H7 (cell line): ENCODE results near the gene PATZ1. TPM values are rescaled to one million over a fixed set of nuclear protein-coding genes. Genes with fewer than 3 reads are reported as not detected.
"Not testable (repeated sequence)": the region's sequence is repeated elsewhere in the genome, so short reads cannot be mapped to it uniquely, and the experiment has no call there.

Experiments
- DNase-seq: peaks from one replicate; pipeline ENCODE4 v3.0.0; 2012
- H3K27me3 ChIP-seq: 2 replicates; pipeline ENCODE4 v1.6.0; 2011; ENCODE audit warnings: mild to moderate bottlenecking, low read length; ENCODE audit not compliant: control insufficient read depth, insufficient read depth
- H3K36me3 ChIP-seq: replicated peaks from 2 replicates; pipeline ENCODE4 v1.5.1; 2011; ENCODE audit warnings: low read length; ENCODE audit not compliant: control insufficient read depth, insufficient read depth
- H3K4me3 ChIP-seq: 2 replicates; pipeline ENCODE4 v1.5.1; 2011; ENCODE audit warnings: low read depth, mild to moderate bottlenecking, control low read depth, low read length, moderate library complexity; ENCODE audit not compliant: insufficient read depth
- total RNA-seq: library from RNA; depleted of rRNA; stranded (reverse); fragments of >200 nt; shearing (Covaris generic); gene quantifications from 2 replicates; pipeline ENCODE4 v1.2.3, GENCODE V29; 2014; rRNA removed

PATZ1 gene, protein sequence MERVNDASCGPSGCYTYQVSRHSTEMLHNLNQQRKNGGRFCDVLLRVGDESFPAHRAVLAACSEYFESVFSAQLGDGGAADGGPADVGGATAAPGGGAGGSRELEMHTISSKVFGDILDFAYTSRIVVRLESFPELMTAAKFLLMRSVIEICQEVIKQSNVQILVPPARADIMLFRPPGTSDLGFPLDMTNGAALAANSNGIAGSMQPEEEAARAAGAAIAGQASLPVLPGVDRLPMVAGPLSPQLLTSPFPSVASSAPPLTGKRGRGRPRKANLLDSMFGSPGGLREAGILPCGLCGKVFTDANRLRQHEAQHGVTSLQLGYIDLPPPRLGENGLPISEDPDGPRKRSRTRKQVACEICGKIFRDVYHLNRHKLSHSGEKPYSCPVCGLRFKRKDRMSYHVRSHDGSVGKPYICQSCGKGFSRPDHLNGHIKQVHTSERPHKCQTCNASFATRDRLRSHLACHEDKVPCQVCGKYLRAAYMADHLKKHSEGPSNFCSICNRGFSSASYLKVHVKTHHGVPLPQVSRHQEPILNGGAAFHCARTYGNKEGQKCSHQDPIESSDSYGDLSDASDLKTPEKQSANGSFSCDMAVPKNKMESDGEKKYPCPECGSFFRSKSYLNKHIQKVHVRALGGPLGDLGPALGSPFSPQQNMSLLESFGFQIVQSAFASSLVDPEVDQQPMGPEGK
- total RNA-seq, result 43.0 and 44.2 TPM in 2 replicates

DNA sequence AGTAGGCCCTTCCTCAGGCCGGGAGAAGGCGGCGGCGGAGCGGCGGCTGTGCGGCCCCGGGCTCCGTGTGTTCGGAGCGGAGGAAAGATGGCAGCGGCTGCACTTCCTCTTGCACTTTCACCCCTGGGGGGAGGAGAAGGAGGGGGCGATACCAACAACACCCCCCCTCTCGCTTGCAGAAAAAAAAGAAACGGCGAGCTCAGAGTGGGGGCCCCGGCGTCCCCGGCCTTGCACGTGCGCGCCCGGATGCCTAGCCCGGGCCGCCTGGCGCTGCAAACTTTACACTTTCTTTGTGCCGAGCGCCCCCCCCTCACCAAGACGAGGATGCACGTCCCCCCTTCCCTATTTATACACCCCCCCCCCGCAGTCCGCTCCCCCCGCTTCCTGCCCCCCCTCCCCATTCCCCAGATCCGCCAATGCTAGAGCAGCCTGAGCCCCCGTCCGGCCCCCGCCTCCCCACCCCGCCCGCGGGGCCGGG lies at the start of gene PATZ1:
Gene PATZ1, minus strand, starts transcription at position 92 of the 478 bp plus-strand sequence. CDS start 744 bp downstream, outside the sequence.
- no peaks in the 10 kb centered on the region; the same call in 1 of the 2 replicates for H3K27me3 ChIP-seq
- peak; percentile 96 for DNase-seq
- peak within 1 kb of the TSS; percentile 89 for H3K4me3 ChIP-seq
- peaks cover 16% of the 10 kb centered on the region for H3K36me3 ChIP-seq

DNA sequence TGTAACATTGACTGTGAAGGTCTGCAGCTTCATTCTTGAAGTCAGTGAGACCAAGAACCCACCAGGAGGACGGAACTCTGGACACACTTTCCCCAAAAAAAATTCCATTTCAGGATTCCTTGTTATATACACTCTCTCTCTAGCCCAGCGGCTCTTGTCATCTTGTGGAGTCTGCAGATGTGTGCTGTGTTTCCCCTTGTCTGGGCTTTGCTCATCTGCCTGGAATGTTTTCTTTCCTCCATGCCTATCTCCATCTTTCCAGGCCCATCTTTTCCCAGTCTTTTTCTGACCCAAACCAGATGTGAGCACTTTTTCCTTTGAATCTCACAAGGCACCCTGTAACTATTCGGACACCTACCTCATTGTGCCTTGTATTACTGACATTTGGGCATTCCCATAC lies 48.2 kb upstream of the PATZ1 start:
- no peaks in the 10 kb centered on the region for H3K27me3 ChIP-seq
- DNase-seq, result no peak
- no peak overlapping the region for H3K4me3 ChIP-seq
- no peaks in the 10 kb centered on the region for H3K36me3 ChIP-seq

DNA sequence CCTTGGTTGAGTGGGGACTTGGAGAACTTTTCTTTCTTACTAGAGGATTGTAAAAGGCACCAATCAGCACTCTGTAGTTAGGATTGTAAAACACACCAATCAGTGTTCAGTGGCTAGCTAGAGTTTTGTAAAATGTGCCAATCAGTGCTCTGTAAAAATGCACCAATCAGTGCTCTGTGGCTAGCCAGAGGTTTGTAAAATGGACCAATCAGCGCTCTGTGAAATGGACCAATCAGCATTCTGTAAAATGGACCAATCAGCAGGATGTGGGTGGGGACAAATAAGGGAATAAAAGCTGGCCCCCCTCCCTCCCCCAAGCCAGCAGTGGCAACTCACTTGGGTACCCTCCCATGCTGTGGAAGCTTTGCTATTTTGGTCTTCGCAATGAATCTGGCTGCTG lies 47.7 kb upstream of the PATZ1 start:
- DNase-seq, result no peak

DNA sequence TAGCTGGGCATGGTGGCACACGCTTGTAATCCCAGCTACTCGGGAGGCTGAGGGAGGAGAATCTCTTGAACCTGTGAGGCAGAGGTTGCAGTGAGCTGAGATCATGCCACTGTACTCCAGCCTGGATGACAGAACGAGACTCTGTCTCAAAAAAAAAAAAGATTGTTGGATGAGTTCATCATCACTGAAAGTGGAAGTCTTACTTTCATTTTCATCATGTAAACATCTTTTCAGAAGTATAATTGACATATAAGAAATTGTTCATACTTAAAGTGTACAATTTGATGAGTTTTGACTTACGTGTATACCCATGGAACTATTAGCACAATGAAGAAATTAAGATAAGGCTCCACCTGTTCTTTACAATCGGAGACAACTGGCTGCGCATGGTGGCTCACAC lies 32.5 kb upstream of the PATZ1 start:
- not testable (repeated sequence) for DNase-seq, H3K36me3 ChIP-seq, H3K4me3 ChIP-seq, H3K27me3 ChIP-seq

More for the DNA sequence above, 47.7 kb upstream of the PATZ1 start:
- H3K27me3 ChIP-seq, result no peaks in the 10 kb centered on the region
- H3K4me3 ChIP-seq, result no peak overlapping the region
- no peaks in the 10 kb centered on the region for H3K36me3 ChIP-seq

DNA sequence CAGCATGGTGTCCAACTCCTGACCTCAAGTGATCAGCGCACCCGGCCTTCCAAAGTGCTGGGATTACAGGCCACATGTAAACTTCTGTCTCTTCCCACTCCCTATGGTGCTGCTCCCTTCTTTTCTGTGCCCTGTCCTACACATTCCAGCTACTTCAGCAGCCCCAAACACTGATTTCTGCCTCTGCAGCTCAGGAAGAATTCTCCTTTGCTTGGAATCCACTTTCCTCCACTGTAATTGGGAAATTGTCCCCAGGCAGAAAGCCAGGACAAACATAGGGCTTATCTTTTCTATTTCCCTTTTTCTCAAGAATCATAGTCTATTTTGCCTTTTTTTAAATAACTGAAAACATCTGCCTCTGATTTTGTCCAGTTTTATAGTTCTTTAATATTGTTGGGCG lies 32.0 kb upstream of the PATZ1 start:
- Histone ChIP-seq H3K27me3 (no peaks in the 10 kb centered on the region), H3K36me3 (no peaks in the 10 kb centered on the region), H3K4me3 (no peak overlapping the region)
- DNase-seq, result no peak

DNA sequence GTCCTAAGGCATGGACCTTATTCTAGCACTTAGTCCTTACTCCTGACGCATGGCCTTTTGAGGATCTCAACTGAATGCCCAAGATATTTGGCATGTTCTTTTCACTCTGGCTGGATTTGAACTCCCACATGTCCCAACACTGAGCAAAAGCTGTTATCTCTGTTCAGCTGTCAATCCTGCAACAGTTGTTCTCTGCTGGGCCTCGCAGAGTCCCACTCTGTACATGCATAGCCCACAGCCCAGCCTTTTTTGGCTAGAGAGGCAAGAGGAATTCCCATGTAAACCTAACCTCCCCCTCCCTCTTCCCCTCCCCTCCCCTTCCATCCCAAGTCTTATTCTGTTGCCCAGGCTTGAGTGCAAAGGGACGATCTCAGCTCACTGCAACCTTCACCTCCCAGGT lies 31.5 kb upstream of the PATZ1 start:
- Histone ChIP-seq H3K36me3 (no peaks in the 10 kb centered on the region), H3K4me3 (no peak overlapping the region), H3K27me3 (no peaks in the 10 kb centered on the region)
- DNase-seq, result no peak

DNA sequence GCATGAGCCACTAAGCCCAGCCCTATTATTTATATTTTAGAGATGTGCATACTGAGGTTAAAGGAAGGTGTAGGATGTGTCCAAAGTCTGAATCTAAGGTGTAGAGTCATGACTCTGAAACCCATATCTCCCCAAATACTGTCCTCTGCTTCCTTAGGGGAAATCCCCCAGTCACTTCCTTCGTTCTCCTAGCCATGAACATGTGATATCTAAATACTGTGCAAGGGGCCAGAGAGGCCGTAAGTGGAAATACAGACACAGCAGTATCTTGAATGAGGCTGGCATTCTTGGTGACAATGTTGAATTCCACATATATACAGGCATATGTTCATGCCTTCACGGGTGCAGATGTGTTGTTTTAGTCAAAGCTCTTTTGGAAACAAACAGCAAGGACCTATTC lies 21.3 kb upstream of the PATZ1 start:
- DNase-seq, result no peak
- Histone ChIP-seq H3K27me3 (no peaks in the 10 kb centered on the region), H3K4me3 (no peak overlapping the region), H3K36me3 (no peaks in the 10 kb centered on the region)

DNA sequence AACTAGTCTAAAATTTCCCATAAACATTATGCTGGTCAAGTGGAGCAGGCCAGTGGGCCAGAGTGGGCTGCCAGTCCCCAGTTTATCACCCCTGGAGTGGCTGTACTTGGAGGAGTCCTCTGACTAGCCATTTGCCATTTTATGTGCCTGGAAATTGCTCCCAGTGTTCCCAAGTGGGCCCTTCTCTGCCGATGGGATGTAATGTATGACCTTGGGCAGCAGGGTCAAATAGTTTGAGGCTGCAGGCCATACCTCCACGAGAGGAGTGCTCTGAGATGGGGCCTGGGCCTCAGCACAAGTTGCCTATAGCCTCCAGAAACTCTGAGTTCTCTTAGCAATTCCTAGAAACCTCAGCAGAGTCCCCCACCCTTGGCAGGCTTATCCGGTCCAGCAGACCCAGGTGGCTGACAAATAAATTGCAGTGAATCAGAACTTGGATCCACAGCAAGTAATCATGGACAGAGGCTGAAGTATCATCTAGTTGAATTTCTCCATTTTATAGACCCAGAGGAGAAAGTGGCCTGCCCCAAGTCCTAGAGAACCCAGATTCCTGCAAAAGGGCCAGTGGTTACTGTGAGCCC lies 17.8 kb upstream of the PATZ1 start:
- Histone ChIP-seq H3K4me3 (no peak overlapping the region), H3K36me3 (no peaks in the 10 kb centered on the region), H3K27me3 (no peaks in the 10 kb centered on the region)
- DNase-seq, result peak; percentile 33

DNA sequence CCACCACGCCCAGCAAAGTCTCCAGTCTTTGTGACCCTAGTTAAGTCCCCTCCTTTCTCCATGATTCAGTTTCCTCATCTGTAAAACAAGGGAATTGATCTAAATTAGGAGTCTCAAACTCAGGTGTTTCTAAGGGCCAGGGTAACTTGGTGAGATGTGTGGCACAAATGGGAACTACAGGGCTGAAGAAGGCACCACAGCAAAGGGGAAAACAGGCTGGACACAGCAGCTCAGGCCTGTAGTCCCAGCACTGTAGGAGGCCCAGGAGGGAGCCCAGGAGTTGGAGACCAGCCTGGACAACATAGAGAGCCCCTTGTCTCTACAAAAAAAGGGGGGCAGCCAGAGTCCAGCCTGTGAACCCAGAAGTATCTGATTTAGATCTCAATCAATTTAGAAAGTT lies 15.6 kb upstream of the PATZ1 start:
- Histone ChIP-seq H3K36me3 (no peaks in the 10 kb centered on the region), H3K27me3 (no peaks in the 10 kb centered on the region), H3K4me3 (no peak overlapping the region)
- DNase-seq, result no peak

DNA sequence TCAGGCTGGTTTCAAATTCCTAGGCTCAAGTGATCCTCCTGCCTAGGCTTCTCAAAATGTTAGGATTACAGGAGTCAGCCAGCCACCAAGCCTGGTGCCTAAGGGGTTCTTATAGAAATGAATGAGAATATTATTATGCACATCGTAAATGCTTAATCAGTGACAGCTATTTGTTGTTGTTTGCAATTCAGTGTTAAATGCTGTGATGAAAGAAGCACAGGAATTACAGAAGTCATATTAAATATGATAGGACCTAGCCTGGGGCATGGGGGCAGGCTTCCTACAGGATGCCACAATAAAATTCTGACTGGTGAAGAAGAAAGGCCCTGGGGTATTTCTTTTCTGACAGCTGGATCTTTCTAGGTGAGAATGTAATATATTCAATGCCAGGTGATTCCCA lies 13.9 kb upstream of the PATZ1 start:
- Histone ChIP-seq H3K4me3 (no peak overlapping the region), H3K27me3 (no peaks in the 10 kb centered on the region), H3K36me3 (no peaks in the 10 kb centered on the region)
- no peak for DNase-seq

DNA sequence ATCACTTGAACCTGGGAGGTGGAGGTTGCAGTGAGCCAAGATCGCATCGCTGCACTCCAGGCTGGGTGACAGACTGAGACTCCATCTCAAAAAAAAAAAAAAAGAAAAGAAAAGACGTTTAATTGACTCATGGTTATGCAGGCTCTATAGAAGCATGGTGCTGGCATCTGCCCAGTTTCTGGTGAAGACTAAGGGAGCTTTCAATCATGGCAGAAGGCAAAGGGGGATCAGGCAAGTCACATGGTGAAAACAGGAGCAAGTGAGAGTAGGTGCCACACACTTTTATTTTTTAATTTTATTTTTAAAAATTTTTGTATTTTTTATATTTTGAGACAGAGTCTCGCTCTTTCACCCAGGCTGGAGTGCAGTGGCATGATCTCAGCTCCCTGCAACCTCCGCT lies 8.4 kb upstream of the PATZ1 start:
- H3K27me3 ChIP-seq, result no peaks in the 10 kb centered on the region
- H3K36me3 ChIP-seq, result no peaks in the 10 kb centered on the region
- H3K4me3 ChIP-seq, result no peak overlapping the region
- DNase-seq, result no peak

DNA sequence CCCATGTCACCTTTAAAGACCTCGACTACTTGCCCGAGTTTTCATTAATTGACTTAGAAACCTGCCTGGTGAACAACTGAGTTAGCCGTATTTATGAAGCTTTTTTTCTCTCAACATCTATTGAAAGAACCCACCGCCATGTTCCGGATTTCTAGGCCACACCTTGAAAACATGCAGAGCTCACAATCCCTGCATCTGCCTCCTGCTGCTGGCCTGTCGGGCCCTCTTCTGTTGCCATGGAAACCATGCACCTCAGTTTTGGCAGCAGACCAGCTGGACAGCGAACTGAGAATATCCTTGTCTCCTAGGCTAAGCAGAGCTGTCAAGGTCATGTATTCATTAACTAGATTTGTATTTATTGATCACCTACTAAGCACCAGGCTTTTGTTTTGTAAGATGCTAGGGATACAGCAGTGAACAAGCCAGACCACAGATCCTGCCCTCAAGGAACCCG lies 4.3 kb upstream of the PATZ1 start:
- Histone ChIP-seq H3K27me3 (no peaks in the 10 kb centered on the region), H3K36me3 (no peaks in the 10 kb centered on the region), H3K4me3 (no peak overlapping the region)
- DNase-seq, result peak; percentile 74

DNA sequence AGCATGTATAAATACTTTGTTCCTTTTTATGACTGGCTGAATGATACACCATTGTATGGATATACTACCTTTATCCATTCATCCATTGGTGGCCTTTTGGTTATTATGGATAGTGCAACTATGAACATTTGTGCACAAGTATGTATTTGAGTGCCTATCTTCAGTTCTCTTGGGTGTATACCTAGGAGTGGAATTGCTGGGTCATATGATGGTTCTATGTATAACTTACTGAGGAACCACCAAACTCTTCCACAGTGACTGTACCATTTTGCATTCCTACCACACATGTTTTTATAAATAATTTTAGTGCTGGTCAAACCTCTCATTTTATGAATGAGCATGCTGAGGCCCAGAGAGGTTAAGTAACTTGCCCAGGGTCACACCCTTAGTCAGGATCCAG lies 3.8 kb upstream of the PATZ1 start:
- Histone ChIP-seq H3K36me3 (no peaks in the 10 kb centered on the region; the same call in 1 of the 2 replicates), H3K27me3 (no peaks in the 10 kb centered on the region; the same call in 1 of the 2 replicates), H3K4me3 (no peak overlapping the region)
- no peak for DNase-seq

DNA sequence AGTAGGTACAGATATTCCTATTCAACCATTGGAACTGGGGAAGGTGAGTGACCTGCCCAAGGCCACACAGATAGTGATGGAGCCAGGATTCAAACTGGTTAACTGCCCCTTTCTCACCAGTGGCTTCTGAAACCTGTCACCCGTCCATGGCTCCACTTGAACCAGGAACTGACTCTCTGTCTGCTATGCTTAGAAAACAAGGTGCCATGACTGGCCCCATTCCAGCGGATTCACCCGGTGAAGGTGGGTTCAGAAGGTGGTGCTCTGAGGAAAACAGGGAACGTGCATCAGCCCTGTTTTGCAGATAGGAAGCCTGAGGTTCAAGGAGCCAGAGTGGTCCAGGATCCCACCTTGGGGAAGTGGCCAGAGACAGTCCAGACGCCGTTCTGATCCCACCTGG lies 2.6 kb upstream of the PATZ1 start:
- H3K27me3 ChIP-seq, result no peaks in the 10 kb centered on the region; the same call in 1 of the 2 replicates
- no peak overlapping the region for H3K4me3 ChIP-seq
- no peak for DNase-seq
- no peaks in the 10 kb centered on the region; the same call in 1 of the 2 replicates for H3K36me3 ChIP-seq

DNA sequence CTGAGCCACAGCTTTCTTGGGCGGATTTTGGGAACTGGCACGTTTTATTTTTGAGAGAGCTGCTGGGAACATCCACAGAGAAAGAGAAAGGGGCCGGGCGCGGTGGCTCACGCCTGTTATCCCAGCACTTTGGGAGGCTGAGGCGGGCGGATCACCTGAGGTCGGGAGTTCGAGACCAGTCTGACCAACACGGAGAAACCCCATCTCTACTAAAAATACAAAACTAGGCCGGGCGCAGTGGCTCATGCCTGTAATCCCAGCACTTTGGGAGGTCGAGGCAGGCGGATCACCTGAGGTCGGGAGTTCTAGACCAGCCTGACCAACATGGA lies 1.8 kb upstream of the PATZ1 start:
- H3K27me3 ChIP-seq, H3K36me3 ChIP-seq, DNase-seq: not testable (repeated sequence)
- peak overlapping the region; percentile 89 for H3K4me3 ChIP-seq
